Breast epithelium (tissue), 3 donors: ENCODE data around the gene PLPPR1.

Experiments
- POLR2A ChIP-seq: fragments of 450-650 bp; IDR thresholded peaks from one replicate; pipeline ENCODE4 v1.6.1; 2016; ENCODE audit warnings: antibody characterized with exemption, mild to moderate bottlenecking, moderate library complexity
- POLR2AphosphoS5 ChIP-seq, 3 donors: sonication (generic); formaldehyde crosslinking; IDR thresholded peaks; one replicate each; pipeline ENCODE4 v1.6.1; 2017; ENCODE audit warnings: antibody characterized with exemption in 3 of 3
- TF ChIP-seq, protein P1 (sequence below), 3 donors: fragments of 450-650 bp; IDR thresholded peaks; one replicate each; pipeline ENCODE4 v1.5.1; 2016 to 2017; ENCODE audit warnings: antibody characterized with exemption in 3 of 3, mild to moderate bottlenecking in 3 of 3, moderate library complexity in 3 of 3

DNA sequence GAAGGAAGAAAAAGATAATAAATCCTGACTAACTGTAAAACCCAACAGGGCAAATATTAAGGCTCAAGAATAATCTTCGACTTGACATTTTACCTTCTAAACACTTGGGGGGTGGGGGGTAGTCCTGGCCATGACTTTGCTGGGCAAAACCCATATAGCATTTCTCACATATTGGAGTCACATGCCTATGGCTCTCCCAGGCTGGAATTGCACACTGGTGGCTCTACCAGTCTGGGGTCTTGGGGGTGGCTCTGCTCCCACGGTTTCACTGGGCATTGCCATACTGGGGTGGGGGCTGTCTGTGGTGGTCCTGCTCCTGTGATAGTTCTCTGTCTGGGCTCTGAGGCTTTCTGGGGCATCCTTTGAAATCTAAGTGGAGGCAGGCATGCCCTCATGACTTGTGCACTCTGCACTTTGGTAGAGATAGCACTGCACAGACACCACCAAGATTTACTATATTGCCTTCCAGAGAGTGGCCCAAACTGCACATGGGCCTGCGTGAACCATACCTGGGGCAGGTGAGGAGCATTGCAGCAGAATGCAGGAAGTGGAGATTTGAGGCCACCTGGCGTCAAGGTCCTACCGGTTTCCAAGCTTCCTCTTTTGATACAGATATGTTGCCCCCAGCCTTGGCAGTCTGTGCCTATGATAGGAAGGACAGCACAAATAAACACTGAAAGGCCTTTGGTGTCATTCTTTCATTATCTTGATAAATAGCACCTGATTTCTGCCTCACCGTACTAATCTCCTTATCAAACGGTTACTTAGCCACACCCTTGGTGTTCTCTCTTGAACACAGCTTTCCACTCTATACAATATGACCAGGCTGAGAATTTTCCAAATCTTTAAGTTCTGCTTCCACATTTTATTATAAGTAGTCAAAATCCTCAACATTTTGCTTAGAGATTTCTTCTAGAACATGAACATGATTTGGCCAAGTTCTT is 326.5 kb downstream of the PLPPR1 start:
- TF ChIP-seq, protein P1, sequence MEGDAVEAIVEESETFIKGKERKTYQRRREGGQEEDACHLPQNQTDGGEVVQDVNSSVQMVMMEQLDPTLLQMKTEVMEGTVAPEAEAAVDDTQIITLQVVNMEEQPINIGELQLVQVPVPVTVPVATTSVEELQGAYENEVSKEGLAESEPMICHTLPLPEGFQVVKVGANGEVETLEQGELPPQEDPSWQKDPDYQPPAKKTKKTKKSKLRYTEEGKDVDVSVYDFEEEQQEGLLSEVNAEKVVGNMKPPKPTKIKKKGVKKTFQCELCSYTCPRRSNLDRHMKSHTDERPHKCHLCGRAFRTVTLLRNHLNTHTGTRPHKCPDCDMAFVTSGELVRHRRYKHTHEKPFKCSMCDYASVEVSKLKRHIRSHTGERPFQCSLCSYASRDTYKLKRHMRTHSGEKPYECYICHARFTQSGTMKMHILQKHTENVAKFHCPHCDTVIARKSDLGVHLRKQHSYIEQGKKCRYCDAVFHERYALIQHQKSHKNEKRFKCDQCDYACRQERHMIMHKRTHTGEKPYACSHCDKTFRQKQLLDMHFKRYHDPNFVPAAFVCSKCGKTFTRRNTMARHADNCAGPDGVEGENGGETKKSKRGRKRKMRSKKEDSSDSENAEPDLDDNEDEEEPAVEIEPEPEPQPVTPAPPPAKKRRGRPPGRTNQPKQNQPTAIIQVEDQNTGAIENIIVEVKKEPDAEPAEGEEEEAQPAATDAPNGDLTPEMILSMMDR (IDR thresholded peaks at IDR 0.05), result no peak
- TF ChIP-seq POLR2AphosphoS5 (IDR thresholded peaks at IDR 0.05), result no peak
- no peak for TF ChIP-seq POLR2A
